ENCODE results near the gene ZNF385B.
"Not testable (repeated sequence)": the region's sequence is repeated elsewhere in the genome, so short reads cannot be mapped to it uniquely, and the experiment has no call there.

Gene ZNF385B

GRCh38 chr2:179677746-179678505 is 183.5 kb downstream of the ZNF385B start:
- no peak for DNase-seq (ENCODE audit: low spot score)

GRCh38 chr2:179677077-179677688 is 184.2 kb downstream of the ZNF385B start:
- DNase-seq (ENCODE audit: low spot score): peak; percentile 16

- no peak for DNase-seq (ENCODE audit: low spot score)
Measured at GRCh38 chr2:179675435-179675834, 186.0 kb downstream of the ZNF385B start.

- no peak for DNase-seq (ENCODE audit: low spot score)
Measured at GRCh38 chr2:179671043-179671981, 190.1 kb downstream of the ZNF385B start.

GRCh38 chr2:179669196-179669595 is 192.2 kb downstream of the ZNF385B start:
- DNase-seq (ENCODE audit: low spot score): no peak

- no peak for DNase-seq (ENCODE audit: low spot score)
Measured at GRCh38 chr2:179664972-179665812, 196.2 kb downstream of the ZNF385B start.

GRCh38 chr2:179661986-179662385 is 199.4 kb downstream of the ZNF385B start:
- DNase-seq (ENCODE audit: low spot score): no peak

- DNase-seq (ENCODE audit: low spot score): no peak
Measured at GRCh38 chr2:179657068-179657595, 204.3 kb downstream of the ZNF385B start.

- DNase-seq (ENCODE audit: low spot score): no peak
Measured at GRCh38 chr2:179655627-179656026, 205.8 kb downstream of the ZNF385B start.

GRCh38 chr2:179654806-179655205 is 206.6 kb downstream of the ZNF385B start:
- no peak for DNase-seq (ENCODE audit: low spot score)

GRCh38 chr2:179652296-179652695 is 209.1 kb downstream of the ZNF385B start:
- no peak for DNase-seq (ENCODE audit: low spot score)

- no peak for DNase-seq (ENCODE audit: low spot score)
Measured at GRCh38 chr2:179650420-179650819, 211.0 kb downstream of the ZNF385B start.

GRCh38 chr2:179646862-179647587 is 214.4 kb downstream of the ZNF385B start:
- no peak for DNase-seq (ENCODE audit: low spot score)

GRCh38 chr2:179646173-179646769 is 215.1 kb downstream of the ZNF385B start:
- no peak for DNase-seq (ENCODE audit: low spot score)

GRCh38 chr2:179645047-179645446 is 216.4 kb downstream of the ZNF385B start:
- DNase-seq (ENCODE audit: low spot score): no peak

- DNase-seq (ENCODE audit: low spot score): no peak
Measured at GRCh38 chr2:179642462-179642861, 218.9 kb downstream of the ZNF385B start.

GRCh38 chr2:179636995-179637394 is 224.4 kb downstream of the ZNF385B start:
- DNase-seq (ENCODE audit: low spot score): no peak

- no peak for DNase-seq (ENCODE audit: low spot score)
Measured at GRCh38 chr2:179636100-179636980, 225.1 kb downstream of the ZNF385B start.

- not testable (repeated sequence) for DNase-seq (ENCODE audit: low spot score)
Measured at GRCh38 chr2:179631769-179632385, 229.5 kb downstream of the ZNF385B start.
